NT2/D1 (cell line): ENCODE measurements around the gene SLFN11.
A peak's percentile ranks its signal among the peaks of the same experiment; 100 is the strongest.
"Not testable (repeated sequence)": the region's sequence is repeated elsewhere in the genome, so short reads cannot be mapped to it uniquely, and the experiment has no call there.

Experiments
- DNase-seq: peaks from one replicate; pipeline ENCODE4 v3.0.0-alpha.2; 2011; ENCODE audit warnings: low read depth, low spot score
- H3K27me3 ChIP-seq: 2 replicates; pipeline ENCODE4 v1.6.0; 2011; ENCODE audit warnings: mild to moderate bottlenecking; ENCODE audit not compliant: insufficient read length, insufficient read depth
- H3K36me3 ChIP-seq: 2 replicates; pipeline ENCODE4 v1.6.1; 2011; ENCODE audit warnings: mild to moderate bottlenecking, low read length, mixed read lengths; ENCODE audit not compliant: insufficient read depth, insufficient read length
- H3K4me1 ChIP-seq: 2 replicates; pipeline ENCODE4 v1.5.1; 2011; ENCODE audit not compliant: insufficient read depth, insufficient read length
- H3K4me3 ChIP-seq: 2 replicates; pipeline ENCODE4 v1.5.1; 2011; ENCODE audit warnings: low read depth; ENCODE audit not compliant: insufficient read length
- H3K9ac ChIP-seq: 2 replicates; pipeline ENCODE4 v1.6.0; 2011; ENCODE audit warnings: low read depth; ENCODE audit not compliant: insufficient read length
- H3K9me3 ChIP-seq: 2 replicates; pipeline ENCODE4 v1.5.1; 2011; ENCODE audit warnings: mild to moderate bottlenecking, low read length; ENCODE audit not compliant: insufficient read depth
- SUZ12 ChIP-seq: IDR thresholded peaks from 2 replicates; pipeline ENCODE4 v1.6.1; 2011; ENCODE audit not compliant: insufficient read length, insufficient read depth; ENCODE audit errors: extremely low read depth
- YY1 ChIP-seq: IDR thresholded peaks from 2 replicates; pipeline ENCODE4 v1.6.1; 2011; ENCODE audit not compliant: insufficient read length, insufficient read depth
- ZNF274 ChIP-seq: IDR thresholded peaks from 2 replicates; pipeline ENCODE4 v1.6.1; 2011; ENCODE audit warnings: mild to moderate bottlenecking, low read depth, low read length

The SLFN11 gene

DNA sequence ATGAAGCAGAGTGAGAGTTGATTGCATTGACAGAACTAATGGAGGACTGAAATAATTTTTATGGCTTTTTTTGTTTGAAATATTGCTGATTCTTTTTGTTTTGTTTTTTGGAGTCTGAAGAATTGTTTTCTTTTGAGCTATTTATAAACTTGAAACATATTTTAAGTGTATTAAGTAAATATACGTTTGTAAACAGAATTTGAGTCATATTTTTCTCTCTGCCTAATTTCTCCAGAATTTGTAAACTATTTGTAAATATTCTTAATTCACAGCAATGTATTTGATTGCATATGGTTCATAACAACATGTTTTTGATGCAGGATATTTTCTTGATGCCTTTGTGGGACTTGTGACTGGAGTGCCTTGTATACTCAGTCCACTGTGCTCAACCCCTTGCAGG, 50.7 kb downstream of the SLFN11 start:
- Histone ChIP-seq H3K9me3 (peaks cover 12% of the 10 kb centered on the region; the same call in 1 of the 2 replicates), H3K9ac (no peak overlapping the region), H3K4me1 (no peaks in the 10 kb centered on the region), H3K36me3 (no peaks in the 10 kb centered on the region), H3K4me3 (no peak overlapping the region), H3K27me3 (no peaks in the 10 kb centered on the region)
- no peak for TF ChIP-seq YY1
- TF ChIP-seq SUZ12: no peak
- TF ChIP-seq ZNF274: no peak
- no peak for DNase-seq

- no peak for TF ChIP-seq YY1
- TF ChIP-seq SUZ12: no peak
- no peak for TF ChIP-seq ZNF274
- Histone ChIP-seq H3K27me3 (no peaks in the 10 kb centered on the region), H3K4me1 (peaks cover 16% of the 10 kb centered on the region), H3K36me3 (no peaks in the 10 kb centered on the region), H3K4me3 (no peak overlapping the region), H3K9me3 (no peaks in the 10 kb centered on the region), H3K9ac (no peak overlapping the region)
- no peak for DNase-seq
Observed at GRCh38 chr17:35315971-35316370, 57.5 kb downstream of the SLFN11 start.

DNA sequence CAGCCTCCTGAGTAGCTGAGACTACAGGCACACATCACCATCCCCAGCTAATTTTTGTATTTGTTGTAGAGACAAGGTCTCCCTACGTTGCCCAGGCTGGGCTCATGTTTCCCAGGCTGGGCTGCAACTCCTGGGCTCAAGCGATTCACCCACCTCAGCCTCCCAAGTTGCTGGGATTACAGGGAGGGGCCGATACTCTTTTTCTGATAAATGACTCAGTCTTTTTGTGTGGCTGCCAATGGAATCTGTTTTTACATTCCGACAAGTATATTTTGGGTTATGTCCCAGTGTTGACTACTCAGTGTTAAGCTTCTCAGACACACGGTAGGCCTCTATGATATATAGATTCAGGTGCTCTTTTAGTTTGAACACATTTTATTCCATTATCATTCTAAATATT, 58.1 kb downstream of the SLFN11 start:
- Histone ChIP-seq H3K9me3 (no peaks in the 10 kb centered on the region), H3K4me1 (peaks cover 16% of the 10 kb centered on the region), H3K36me3 (no peaks in the 10 kb centered on the region), H3K4me3 (no peak overlapping the region), H3K9ac (no peak overlapping the region), H3K27me3 (no peaks in the 10 kb centered on the region)
- DNase-seq: no peak
- no peak for TF ChIP-seq YY1
- no peak for TF ChIP-seq ZNF274
- no peak for TF ChIP-seq SUZ12

- TF ChIP-seq ZNF274 (no peak), YY1 (no peak), SUZ12 (no peak)
- Histone ChIP-seq H3K4me3 (no peak overlapping the region), H3K4me1 (peaks cover 16% of the 10 kb centered on the region), H3K27me3 (no peaks in the 10 kb centered on the region), H3K36me3 (no peaks in the 10 kb centered on the region), H3K9me3 (no peaks in the 10 kb centered on the region), H3K9ac (no peak overlapping the region)
- no peak for DNase-seq
Observed at GRCh38 chr17:35314415-35315216, 58.8 kb downstream of the SLFN11 start.

DNA sequence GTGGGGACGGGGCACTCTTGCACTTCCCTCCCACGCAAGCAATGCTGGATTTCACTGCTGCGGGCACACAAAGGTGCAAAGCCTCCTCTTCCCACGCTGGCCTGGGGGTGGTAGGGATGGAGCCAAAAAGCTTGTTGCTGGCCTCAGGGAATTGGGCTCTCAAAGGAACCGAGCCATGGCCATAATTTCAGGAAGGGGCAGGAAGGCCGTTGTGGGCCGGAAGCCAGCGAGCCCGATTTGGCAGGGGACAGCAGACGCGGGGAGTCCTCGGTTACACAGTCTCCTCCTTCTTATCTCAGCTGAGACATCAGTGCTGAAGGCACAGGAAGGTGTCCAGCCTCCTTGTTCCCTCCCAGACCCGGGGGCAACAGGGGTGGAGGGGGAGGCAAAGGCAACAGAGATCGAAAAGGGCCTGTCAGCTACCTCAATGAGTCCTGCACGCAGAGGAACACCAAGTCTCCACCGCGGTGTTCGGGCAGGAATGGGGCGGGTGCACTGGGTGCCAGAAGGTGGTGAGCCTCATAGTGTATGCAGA, 59.5 kb downstream of the SLFN11 start:
- Histone ChIP-seq H3K4me3 (no peak overlapping the region), H3K4me1 (peaks cover 16% of the 10 kb centered on the region), H3K36me3 (no peaks in the 10 kb centered on the region), H3K9me3 (no peaks in the 10 kb centered on the region), H3K9ac (no peak overlapping the region), H3K27me3 (no peaks in the 10 kb centered on the region)
- no peak for TF ChIP-seq ZNF274
- no peak for DNase-seq

- H3K4me1 ChIP-seq: peaks cover 16% of the 10 kb centered on the region
- H3K4me3 ChIP-seq: no peak overlapping the region
- no peaks in the 10 kb centered on the region for H3K36me3 ChIP-seq
- TF ChIP-seq SUZ12: no peak
- no peak for TF ChIP-seq ZNF274
- no peak for TF ChIP-seq YY1
- no peak overlapping the region for H3K9ac ChIP-seq
- no peaks in the 10 kb centered on the region for H3K9me3 ChIP-seq
- H3K27me3 ChIP-seq: no peaks in the 10 kb centered on the region
- DNase-seq: peak; percentile 56
Observed at GRCh38 chr17:35312790-35313711, 60.4 kb downstream of the SLFN11 start.

- H3K9me3 ChIP-seq: no peaks in the 10 kb centered on the region
- H3K27me3 ChIP-seq: no peaks in the 10 kb centered on the region
- peaks cover 16% of the 10 kb centered on the region for H3K4me1 ChIP-seq
- no peaks in the 10 kb centered on the region for H3K36me3 ChIP-seq
- TF ChIP-seq ZNF274: no peak
- no peak for TF ChIP-seq SUZ12
- TF ChIP-seq YY1: no peak
- DNase-seq: no peak
- no peak overlapping the region for H3K4me3 ChIP-seq
- H3K9ac ChIP-seq: no peak overlapping the region
Observed at GRCh38 chr17:35312346-35312745, 61.1 kb downstream of the SLFN11 start.

DNA sequence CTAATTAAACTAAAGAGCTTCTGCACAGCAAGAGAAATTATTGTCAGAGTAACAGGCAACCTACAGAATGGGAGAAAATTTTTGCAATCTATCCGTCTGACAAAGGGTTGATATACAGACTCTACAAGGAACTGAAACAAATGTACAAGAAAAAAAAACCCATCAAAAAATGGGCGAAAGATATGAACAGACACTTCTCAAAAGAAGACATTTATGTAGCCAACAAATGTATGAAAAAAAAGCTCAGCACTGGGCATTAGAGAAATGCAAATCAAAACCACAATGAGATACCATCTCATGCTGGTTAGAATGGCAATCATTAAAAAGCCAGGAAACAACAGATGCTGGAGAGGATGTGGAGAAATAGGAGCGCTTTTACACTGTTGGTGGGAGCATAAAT, 64.1 kb downstream of the SLFN11 start:
- not testable (repeated sequence) for H3K9ac ChIP-seq, H3K36me3 ChIP-seq, H3K9me3 ChIP-seq, DNase-seq, H3K4me3 ChIP-seq, H3K27me3 ChIP-seq
- H3K4me1 ChIP-seq: peaks cover 13% of the 10 kb centered on the region
